Hepatocyte (in vitro differentiated cells): ENCODE measurements around the gene JARID2.

Experiments
- EZH2 ChIP-seq: fragments of 200-600 bp; sonication (generic); IDR thresholded peaks from 2 replicates; pipeline ENCODE4 v1.6.1; 2016; ENCODE audit warnings: antibody characterized with exemption, mild to moderate bottlenecking, borderline replicate concordance
- TF ChIP-seq, protein P1 (sequence below): fragments of 200-600 bp; sonication (generic); IDR thresholded peaks from 2 replicates; pipeline ENCODE4 v1.5.1; 2016; ENCODE audit warnings: antibody characterized with exemption, mild to moderate bottlenecking; ENCODE audit not compliant: poor library complexity

DNA sequence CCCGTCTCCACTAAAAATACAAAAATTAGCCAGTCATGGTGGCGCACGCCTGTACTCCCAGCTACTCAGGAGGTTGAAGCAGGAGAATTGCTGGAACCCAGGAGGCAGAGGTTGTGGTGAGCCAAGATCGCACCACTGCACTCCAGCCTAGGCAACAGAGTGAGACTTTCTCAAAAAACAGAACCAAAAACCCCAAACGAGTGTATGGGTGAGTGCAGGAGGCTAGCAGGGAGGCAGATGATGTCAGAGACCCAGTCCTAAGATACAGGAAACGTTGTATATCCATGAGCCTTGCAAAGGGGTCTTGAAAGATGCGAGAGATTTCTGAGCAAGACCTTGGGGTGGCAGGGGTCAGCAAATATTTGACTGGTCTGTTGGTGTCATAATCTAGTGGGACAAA is 136.2 kb downstream of the JARID2 start:
- TF ChIP-seq, protein P1, sequence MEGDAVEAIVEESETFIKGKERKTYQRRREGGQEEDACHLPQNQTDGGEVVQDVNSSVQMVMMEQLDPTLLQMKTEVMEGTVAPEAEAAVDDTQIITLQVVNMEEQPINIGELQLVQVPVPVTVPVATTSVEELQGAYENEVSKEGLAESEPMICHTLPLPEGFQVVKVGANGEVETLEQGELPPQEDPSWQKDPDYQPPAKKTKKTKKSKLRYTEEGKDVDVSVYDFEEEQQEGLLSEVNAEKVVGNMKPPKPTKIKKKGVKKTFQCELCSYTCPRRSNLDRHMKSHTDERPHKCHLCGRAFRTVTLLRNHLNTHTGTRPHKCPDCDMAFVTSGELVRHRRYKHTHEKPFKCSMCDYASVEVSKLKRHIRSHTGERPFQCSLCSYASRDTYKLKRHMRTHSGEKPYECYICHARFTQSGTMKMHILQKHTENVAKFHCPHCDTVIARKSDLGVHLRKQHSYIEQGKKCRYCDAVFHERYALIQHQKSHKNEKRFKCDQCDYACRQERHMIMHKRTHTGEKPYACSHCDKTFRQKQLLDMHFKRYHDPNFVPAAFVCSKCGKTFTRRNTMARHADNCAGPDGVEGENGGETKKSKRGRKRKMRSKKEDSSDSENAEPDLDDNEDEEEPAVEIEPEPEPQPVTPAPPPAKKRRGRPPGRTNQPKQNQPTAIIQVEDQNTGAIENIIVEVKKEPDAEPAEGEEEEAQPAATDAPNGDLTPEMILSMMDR: no peak
- no peak for TF ChIP-seq EZH2
